HepG2 (cell line): Measurements from ENCODE around the gene DDX24. TPM values are rescaled to one million over a fixed set of nuclear protein-coding genes. Genes with fewer than 3 reads are reported as not detected.

ENCODE experiments used
- ATAC-seq: fragments of 200-7000 bp; cut with Tn5 transposase; 3 replicates; pipeline ENCODE4 v1.9.1; 2020; ENCODE audit warnings: mild to moderate bottlenecking, moderate library complexity
- BruUV-seq: library from RNA; stranded (reverse); fragments of 400-500 nt; replicated peaks from 2 replicates; lab custom pipeline; 2021; lab: Mats Ljungman, UMichigan
- CTCF ChIA-PET: fragments of 300-600 bp; formaldehyde crosslinking; extraction: SDS; loops from one replicate; lab custom pipeline; 2021; ENCODE audit warnings: low total read pairs, inconsistent platforms, low intra/inter-chr PET ratio; lab: Yijun Ruan, JAX
- POLR2A ChIA-PET: fragments of 350-600 bp; sonication (Branson Sonifier 250); formaldehyde crosslinking; loops from one replicate; lab custom pipeline; 2020; ENCODE audit warnings: antibody characterized with exemption, inconsistent platforms; lab: Yijun Ruan, JAX
- DNase-seq: peaks from one replicate; pipeline ENCODE4 v3.0.0-alpha.2; 2015; ENCODE audit warnings: low spot score
- FAIRE-seq: peaks from 3 replicates; lab custom pipeline; 2011; peaks lifted over from hg19 to GRCh38; lab: Jason Lieb, UNC
- H2AFZ ChIP-seq: one replicate; pipeline ENCODE4 v1.6.1; 2011; ENCODE audit warnings: low read length, inconsistent platforms
- H3K27ac ChIP-seq: fragments of 300-600 bp; 3 replicates; pipeline ENCODE4 v1.8.0; 2011; ENCODE audit warnings: mixed run types, mild to moderate bottlenecking, mixed read lengths, low read length, inconsistent platforms; ENCODE audit not compliant: insufficient read depth; ENCODE audit errors: extremely low read length
- H3K27me3 ChIP-seq, 2 experiments: fragments of 200-600 bp in 1 of 2; 2 replicates in 1 of 2; 3 replicates in 1 of 2; pipeline versions ENCODE4 v1.6.0 to v1.8.0; 2011; ENCODE audit warnings: low read length in 2 of 2, mild to moderate bottlenecking in 2 of 2, moderate library complexity in 2 of 2, inconsistent platforms in 1 of 2; ENCODE audit not compliant: insufficient read depth in 2 of 2, control insufficient read depth in 1 of 2
- H3K36me3 ChIP-seq, 2 experiments: fragments of 200-600 bp in 1 of 2; replicated peaks in 1 of 2; 2 replicates in 1 of 2; 3 replicates in 1 of 2; pipeline versions ENCODE4 v1.5.1 to v1.8.0; 2011; ENCODE audit warnings: low read length in 2 of 2, inconsistent platforms in 1 of 2; ENCODE audit not compliant: insufficient read depth in 2 of 2, control insufficient read depth in 1 of 2
- H3K4me1 ChIP-seq: 2 replicates; pipeline ENCODE4 v1.5.1; 2012; ENCODE audit warnings: low read length, inconsistent platforms; ENCODE audit not compliant: insufficient read depth
- H3K4me2 ChIP-seq: 2 replicates; pipeline ENCODE4 v1.6.0; 2011; ENCODE audit warnings: low read depth, low read length, inconsistent platforms
- H3K4me3 ChIP-seq, 3 experiments: fragments of 200-600 bp in 1 of 3; sonication (generic), shearing (Covaris generic) in 1 of 3; replicated peaks in 1 of 3; 2 replicates each; pipeline ENCODE4 v1.5.1; 2011 to 2016; ENCODE audit warnings: low read length in 3 of 3, inconsistent platforms in 2 of 3, low read depth in 2 of 3, mild to moderate bottlenecking in 2 of 3, control low read depth in 1 of 3, mixed read lengths in 1 of 3; ENCODE audit not compliant: insufficient read depth in 1 of 3
- H3K79me2 ChIP-seq: one replicate; pipeline ENCODE4 v1.6.1; 2011; ENCODE audit warnings: low read length, inconsistent platforms; ENCODE audit not compliant: insufficient read depth
- H3K9ac ChIP-seq: 2 replicates; pipeline ENCODE4 v1.6.0; 2011; ENCODE audit warnings: mild to moderate bottlenecking, low read depth, low read length, inconsistent platforms; ENCODE audit not compliant: insufficient read depth
- H3K9me3 ChIP-seq: 2 replicates; pipeline ENCODE4 v1.5.1; 2012; ENCODE audit warnings: mild to moderate bottlenecking, low read length
- H4K20me1 ChIP-seq: 2 replicates; pipeline ENCODE4 v1.6.0; 2011; ENCODE audit warnings: inconsistent platforms, mild to moderate bottlenecking, low read length, moderate library complexity; ENCODE audit not compliant: insufficient read depth
- AGO2 ChIP-seq: fragments of 200-400 bp; formaldehyde crosslinking; optimal IDR thresholded peaks from 2 replicates; pipeline ENCODE3; 2017; ENCODE audit warnings: mild to moderate bottlenecking, low read depth, low read length, moderate library complexity
- AKAP8 ChIP-seq: sonication (generic); formaldehyde crosslinking; IDR thresholded peaks from 2 replicates; pipeline ENCODE4 v1.5.1; 2020; ENCODE audit warnings: mild to moderate bottlenecking, missing genetic modification reagents
- HOXA9 ChIP-seq: sonication (generic); formaldehyde crosslinking; IDR thresholded peaks from 2 replicates; pipeline ENCODE4 v1.8.1; 2022; ENCODE audit warnings: missing genetic modification reagents, mild to moderate bottlenecking, moderate library complexity, borderline replicate concordance
- KDM5B ChIP-seq: sonication (generic); formaldehyde crosslinking; IDR thresholded peaks from 2 replicates; pipeline ENCODE4 v1.4.0; 2020; ENCODE audit warnings: missing genetic modification reagents, mild to moderate bottlenecking, borderline replicate concordance
- SIN3B ChIP-seq: fragments of 150-350 bp; IDR thresholded peaks from 2 replicates; pipeline ENCODE4 v1.6.1; 2014; ENCODE audit warnings: low read length
- SP1 ChIP-seq, 2 experiments: fragments of 450-650 bp in 1 of 2; sonication (generic) in 1 of 2; formaldehyde crosslinking in 1 of 2; IDR thresholded peaks; 2 replicates each; pipeline versions ENCODE4 v1.4.0 to v1.6.1; 2016 to 2020; ENCODE audit warnings: missing genetic modification reagents in 1 of 2
- U2AF1 ChIP-seq: fragments of 200-400 bp; formaldehyde crosslinking; optimal IDR thresholded peaks from 2 replicates; pipeline ENCODE3; 2017; ENCODE audit warnings: mild to moderate bottlenecking, low read depth, low read length
- ZBTB34 ChIP-seq: sonication (generic); formaldehyde crosslinking; IDR thresholded peaks from 2 replicates; pipeline ENCODE4 v1.8.0; 2022; ENCODE audit warnings: mild to moderate bottlenecking, missing genetic modification reagents
- ZBTB8A ChIP-seq: sonication (generic); formaldehyde crosslinking; IDR thresholded peaks from 2 replicates; pipeline ENCODE4 v1.4.0; 2020; ENCODE audit warnings: mild to moderate bottlenecking, low read depth, missing genetic modification reagents, borderline replicate concordance
- ZNF17 ChIP-seq: sonication (generic); formaldehyde crosslinking; IDR thresholded peaks from 2 replicates; pipeline ENCODE4 v1.5.0; 2020; ENCODE audit warnings: mild to moderate bottlenecking, missing genetic modification reagents
- ZNF225 ChIP-seq: sonication (generic); formaldehyde crosslinking; IDR thresholded peaks from 2 replicates; pipeline ENCODE4 v1.4.0; 2020; ENCODE audit warnings: mild to moderate bottlenecking, missing genetic modification reagents
- WGBS: methylation state at CpG from one replicate; pipeline ENCODE4 v1.1.6; 2017; ENCODE audit warnings: low lambda C conversion rate; 5-methylcytosine and 5-hydroxymethylcytosine counted together
- in situ Hi-C: cut with HindIII; loops from 2 replicates; pipeline ENCODE4 v1.10.0; 2017; ENCODE audit warnings: low pct_unique_long_range_greater_than_20kb; ENCODE audit not compliant: extremely low pct_ligation_motif_present
- intact Hi-C: fragments of 100-400 bp; cut with micrococcal nuclease; formaldehyde crosslinking; loops from one replicate; pipeline ENCODE4 v1.10.0; 2022; ENCODE audit not compliant: unreplicated experiment
- polyA plus RNA-seq, 8 experiments: library from polyadenylated mRNA; depleted of rRNA in 3 of 8; stranded (reverse) in 7 of 8; unstranded in 1 of 8; fragments of >200 nt; fragmentation: Illumina TruSeq in 4 of 8; extraction: Trizol in 4 of 8; gene quantifications; 2 replicates each; pipeline versions ENCODE4 v1.2.1 to v1.2.3, GENCODE V29; 2011 to 2016; ENCODE audit warnings: low read depth in 4 of 8, missing spikeins in 1 of 8, mixed read lengths in 1 of 8; ENCODE audit not compliant: insufficient read depth in 1 of 8
- total RNA-seq, 5 experiments: library from RNA; depleted of rRNA; stranded (reverse); fragments of >200 nt; fragmentation: Illumina TruSeq; extraction: Trizol; gene quantifications; 2 replicates each; pipeline ENCODE4 v1.2.3, GENCODE V29; 2016; ENCODE audit warnings: low read depth in 1 of 5
- TF ChIP-seq, protein P1 (sequence below): sonication (generic); formaldehyde crosslinking; IDR thresholded peaks from 2 replicates; pipeline ENCODE4 v1.4.0; 2020; ENCODE audit warnings: missing genetic modification reagents, low read depth, mild to moderate bottlenecking, borderline replicate concordance
- TF ChIP-seq, protein P2 (sequence below): IDR thresholded peaks from 2 replicates; pipeline ENCODE4 v1.6.1; 2016; ENCODE audit warnings: missing compliant biosample characterization, missing genetic modification reagents, borderline replicate concordance

The DDX24 gene
- total and polyA plus RNA-seq, 2 of the 13 experiments (the other 11 are each of a cell fraction or from before 2014, with no cell fraction given) = 67.3 to 149 TPM

GRCh38 chr14:94043111-94043755, 37.8 kb downstream of the DDX24 start:
- no peak overlapping the region for H3K9ac ChIP-seq
- peaks cover 62% of the 10 kb centered on the region for H3K4me1 ChIP-seq
- intact Hi-C loops (no loop called here), in situ Hi-C loops (no loop called here)
- H3K36me3 ChIP-seq = peaks cover 4 to 20% of the 10 kb centered on the region in 2 experiments
- H2AFZ ChIP-seq = no peak overlapping the region
- POLR2A ChIA-PET = no interaction called here
- WGBS = 98% methylated on average over 12 of the region's 13 CpGs
- H4K20me1 ChIP-seq = no peaks in the 10 kb centered on the region
- no peak overlapping the region for H3K4me2 ChIP-seq
- H3K27me3 ChIP-seq = no peaks in the 10 kb centered on the region
- CTCF ChIA-PET = no interaction called here
- ATAC-seq = no peak
- no peaks in the 10 kb centered on the region for H3K9me3 ChIP-seq
- BruUV-seq = no TSS peak
- H3K27ac ChIP-seq = no peak overlapping the region
- TF ChIP-seq AGO2 = peak; percentile 64
- no peak for TF ChIP-seq ZNF17
- TF ChIP-seq ZNF225 (CRISPR knock-in tag) = no peak
- DNase-seq = no peak
- H3K4me3 ChIP-seq = no peak overlapping the region
- H3K79me2 ChIP-seq = no peaks in the 10 kb centered on the region
- no peak for FAIRE-seq

DNA sequence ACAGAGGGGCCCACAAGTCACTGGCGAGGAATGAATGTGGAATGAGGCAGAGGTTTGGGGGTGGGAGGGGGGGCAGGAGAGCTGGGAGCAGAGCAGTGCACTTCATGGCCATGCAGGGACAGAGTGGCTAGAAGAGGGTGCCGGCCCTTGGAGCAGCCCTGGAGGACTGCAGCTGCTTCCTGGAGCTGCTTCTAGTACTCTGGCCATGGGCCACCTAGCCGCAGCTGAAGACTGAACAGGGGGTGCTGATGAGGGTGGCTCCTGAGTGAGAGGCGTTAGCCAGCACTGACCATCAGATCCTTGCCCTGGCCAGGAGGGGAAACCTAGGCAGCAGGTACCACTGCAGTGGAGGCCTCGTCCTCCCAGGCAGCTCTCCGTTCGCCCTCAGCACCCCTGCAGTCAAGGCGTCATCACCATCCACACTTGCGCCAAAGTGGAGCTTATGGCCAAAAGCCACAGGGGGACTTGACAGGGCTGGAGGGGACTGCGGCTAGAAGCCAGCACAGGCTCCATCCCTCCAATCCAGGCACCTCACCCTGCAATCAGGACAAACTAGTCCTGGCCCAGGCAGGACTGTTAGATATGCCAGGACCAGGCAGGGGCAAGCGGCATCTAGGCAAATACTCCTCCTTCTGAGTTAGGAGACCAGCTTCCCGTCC, 38.4 kb downstream of the DDX24 start:
- FAIRE-seq (no peak), DNase-seq (no peak), ATAC-seq (peak; percentile 12)
- ChIA-PET POLR2A (interaction anchor here (1.0 kb wide), 1 partner anchor 16 kb away, joined by 3 read pairs; no protein-coding TSS in a partner anchor), CTCF (no interaction called here)
- H2AFZ ChIP-seq = no peak overlapping the region
- no TSS peak for BruUV-seq
- H3K4me2 ChIP-seq = peak overlapping the region; percentile 37
- no peaks in the 10 kb centered on the region for H3K27me3 ChIP-seq
- no peaks in the 10 kb centered on the region for H4K20me1 ChIP-seq
- no peaks in the 10 kb centered on the region for H3K9me3 ChIP-seq
- peaks cover 62% of the 10 kb centered on the region for H3K4me1 ChIP-seq
- no peak overlapping the region for H3K9ac ChIP-seq
- in situ Hi-C loops (no loop called here), intact Hi-C loops (no loop called here)
- H3K27ac ChIP-seq = no peak overlapping the region
- peaks cover 3 to 13% of the 10 kb centered on the region in 2 experiments; a peak in 4 of 5 replicates for H3K36me3 ChIP-seq
- H3K79me2 ChIP-seq = no peaks in the 10 kb centered on the region
- 70% methylated on average over 2 of the region's 12 CpGs for WGBS
- H3K4me3 ChIP-seq = peak overlapping the region in 1 of 3 experiments; percentile 1; a peak in 1 of 6 replicates
- TF ChIP-seq AKAP8 (CRISPR knock-in tag) (0 out of 2 replicates have a peak, but pooled peaks have one; percentile 40), ZBTB34 (CRISPR knock-in tag) (no peak), HOXA9 (no peak), KDM5B (CRISPR knock-in tag) (0 out of 2 replicates have a peak, but pooled peaks have one; percentile 6), SIN3B (no peak), SP1 (IDR thresholded peaks at IDR 0.05) (no peak), SP1 (CRISPR knock-in tag; IDR thresholded peaks at IDR 0.05) (no peak), ZBTB8A (CRISPR knock-in tag) (no peak), U2AF1 (no peak)
- TF ChIP-seq, protein P1, sequence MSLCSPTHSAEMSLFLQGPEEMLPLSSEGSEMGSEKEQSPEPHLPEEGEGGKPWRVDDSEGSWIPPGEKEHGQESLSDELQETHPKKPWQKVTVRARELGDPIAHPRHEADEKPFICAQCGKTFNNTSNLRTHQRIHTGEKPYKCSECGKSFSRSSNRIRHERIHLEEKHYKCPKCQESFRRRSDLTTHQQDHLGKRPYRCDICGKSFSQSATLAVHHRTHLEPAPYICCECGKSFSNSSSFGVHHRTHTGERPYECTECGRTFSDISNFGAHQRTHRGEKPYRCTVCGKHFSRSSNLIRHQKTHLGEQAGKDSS (CRISPR knock-in tag) = no peak
- TF ChIP-seq, protein P2, sequence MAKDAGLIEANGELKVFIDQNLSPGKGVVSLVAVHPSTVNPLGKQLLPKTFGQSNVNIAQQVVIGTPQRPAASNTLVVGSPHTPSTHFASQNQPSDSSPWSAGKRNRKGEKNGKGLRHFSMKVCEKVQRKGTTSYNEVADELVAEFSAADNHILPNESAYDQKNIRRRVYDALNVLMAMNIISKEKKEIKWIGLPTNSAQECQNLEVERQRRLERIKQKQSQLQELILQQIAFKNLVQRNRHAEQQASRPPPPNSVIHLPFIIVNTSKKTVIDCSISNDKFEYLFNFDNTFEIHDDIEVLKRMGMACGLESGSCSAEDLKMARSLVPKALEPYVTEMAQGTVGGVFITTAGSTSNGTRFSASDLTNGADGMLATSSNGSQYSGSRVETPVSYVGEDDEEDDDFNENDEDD (CRISPR knock-in tag) = no peak
